Measurements from ENCODE around the gene ERC2.

The ERC2 gene

GRCh38 chr3:55511895-55512570 is 956.2 kb downstream of the ERC2 start:
- TF ChIP-seq TCF12 (IDR thresholded peaks at IDR 0.05; ENCODE audit: low read depth) (no peak), RAD21 (IDR thresholded peaks at IDR 0.05; ENCODE audit: low read depth) (no peak), FOXM1 (IDR thresholded peaks at IDR 0.05; ENCODE audit: borderline replicate concordance, low read depth) (no peak), CEBPB (IDR thresholded peaks at IDR 0.05) (no peak), USF1 (IDR thresholded peaks at IDR 0.05) (no peak), TAF1 (IDR thresholded peaks at IDR 0.05; ENCODE audit: low read depth) (no peak), YY1 (IDR thresholded peaks at IDR 0.05; ENCODE audit: low read depth) (no peak), ZBTB7A (IDR thresholded peaks at IDR 0.05; ENCODE audit: low read depth) (no peak), CREB1 (IDR thresholded peaks at IDR 0.05; ENCODE audit: low read depth) (no peak)

- TF ChIP-seq MAX (IDR thresholded peaks at IDR 0.05) (no peak), TCF12 (IDR thresholded peaks at IDR 0.05; ENCODE audit: low read depth) (no peak), NFIC (IDR thresholded peaks at IDR 0.05) (no peak), YY1 (IDR thresholded peaks at IDR 0.05; ENCODE audit: low read depth) (no peak), CEBPB (IDR thresholded peaks at IDR 0.05) (no peak), TAF1 (IDR thresholded peaks at IDR 0.05; ENCODE audit: low read depth) (no peak), RAD21 (IDR thresholded peaks at IDR 0.05; ENCODE audit: low read depth) (no peak), TEAD4 (IDR thresholded peaks at IDR 0.05) (no peak), ZBTB7A (IDR thresholded peaks at IDR 0.05; ENCODE audit: low read depth) (no peak)
Measured at GRCh38 chr3:55508335-55508734, 959.9 kb downstream of the ERC2 start.

GRCh38 chr3:55507808-55508207 is 960.5 kb downstream of the ERC2 start:
- no peak for TF ChIP-seq ZBTB7A (IDR thresholded peaks at IDR 0.05; ENCODE audit: low read depth)
- no peak for TF ChIP-seq MAX (IDR thresholded peaks at IDR 0.05)
- TF ChIP-seq EGR1 (IDR thresholded peaks at IDR 0.05), result no peak
- TF ChIP-seq RAD21 (IDR thresholded peaks at IDR 0.05; ENCODE audit: low read depth), result no peak
- TF ChIP-seq NFIC (IDR thresholded peaks at IDR 0.05), result no peak
- no peak for TF ChIP-seq TEAD4 (IDR thresholded peaks at IDR 0.05)

DNA sequence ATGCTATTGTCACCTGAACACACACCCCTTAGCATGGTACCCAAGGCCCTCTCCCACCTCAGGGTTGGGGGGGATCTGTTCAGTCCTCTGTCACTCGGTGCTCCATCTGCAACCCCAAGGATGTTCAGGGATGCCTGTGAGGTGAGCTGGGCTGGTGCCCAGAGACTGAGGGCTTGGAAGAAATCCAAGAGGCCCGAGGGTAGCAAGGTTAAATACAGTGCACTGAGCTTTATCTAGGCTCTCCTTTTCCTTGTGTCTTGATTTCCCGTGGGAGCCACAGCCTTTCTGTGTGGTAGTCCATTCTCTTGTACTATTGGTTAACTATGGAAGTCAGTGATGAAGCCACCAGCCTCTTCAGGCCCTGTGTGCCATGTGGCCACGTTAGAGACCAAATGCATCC is 962.5 kb downstream of the ERC2 start:
- no peak for TF ChIP-seq NFIC (IDR thresholded peaks at IDR 0.05)
- no peak for TF ChIP-seq CEBPB (IDR thresholded peaks at IDR 0.05)
- no peak for TF ChIP-seq RAD21 (IDR thresholded peaks at IDR 0.05; ENCODE audit: low read depth)
- no peak for TF ChIP-seq CREB1 (IDR thresholded peaks at IDR 0.05; ENCODE audit: low read depth)
- TF ChIP-seq ZBTB7A (IDR thresholded peaks at IDR 0.05; ENCODE audit: low read depth), result no peak
- no peak for TF ChIP-seq USF1 (IDR thresholded peaks at IDR 0.05)
- TF ChIP-seq TCF12 (IDR thresholded peaks at IDR 0.05; ENCODE audit: low read depth), result no peak
- TF ChIP-seq TAF1 (IDR thresholded peaks at IDR 0.05; ENCODE audit: low read depth), result no peak
- TF ChIP-seq REST (IDR thresholded peaks at IDR 0.05; ENCODE audit: low read depth), result no peak
- TF ChIP-seq YY1 (IDR thresholded peaks at IDR 0.05; ENCODE audit: low read depth), result no peak
- no peak for TF ChIP-seq EP300 (IDR thresholded peaks at IDR 0.05; ENCODE audit: borderline replicate concordance)
- TF ChIP-seq FOXM1 (IDR thresholded peaks at IDR 0.05; ENCODE audit: borderline replicate concordance, low read depth), result no peak
- no peak for TF ChIP-seq MAX (IDR thresholded peaks at IDR 0.05)
- no peak for TF ChIP-seq EGR1 (IDR thresholded peaks at IDR 0.05)
- TF ChIP-seq TEAD4 (IDR thresholded peaks at IDR 0.05), result no peak

GRCh38 chr3:55501905-55502304 is 966.4 kb downstream of the ERC2 start:
- TF ChIP-seq TCF12 (IDR thresholded peaks at IDR 0.05; ENCODE audit: low read depth) (no peak), CREB1 (IDR thresholded peaks at IDR 0.05; ENCODE audit: low read depth) (no peak), RAD21 (IDR thresholded peaks at IDR 0.05; ENCODE audit: low read depth) (no peak), REST (IDR thresholded peaks at IDR 0.05; ENCODE audit: low read depth) (no peak), CEBPB (IDR thresholded peaks at IDR 0.05) (no peak), EP300 (IDR thresholded peaks at IDR 0.05; ENCODE audit: borderline replicate concordance) (no peak), TEAD4 (IDR thresholded peaks at IDR 0.05) (no peak)

Measured in Ishikawa (cell line).